Neuronal stem cell (in vitro differentiated cells): Measurements from ENCODE around the gene TAS2R60.

Experiments
- DNase-seq: peaks from one replicate; pipeline ENCODE4 v3.0.0-alpha.2; 2013; ENCODE audit warnings: low spot score
- H2AFZ ChIP-seq: one replicate; pipeline ENCODE4 v1.6.1; 2013; ENCODE audit warnings: mild to moderate bottlenecking, low read length, inconsistent platforms
- H2AK5ac ChIP-seq: 2 replicates; pipeline ENCODE4 v1.6.1; 2013; ENCODE audit warnings: low read depth, mild to moderate bottlenecking, inconsistent platforms, low read length, moderate library complexity, mixed read lengths
- H2BK120ac ChIP-seq: 2 replicates; pipeline ENCODE4 v1.6.1; 2013; ENCODE audit warnings: low read depth, mild to moderate bottlenecking, inconsistent platforms, low read length, moderate library complexity, mixed read lengths
- H2BK12ac ChIP-seq: one replicate; pipeline ENCODE4 v1.6.1; 2013; ENCODE audit warnings: low read length, inconsistent platforms
- H2BK15ac ChIP-seq: 2 replicates; pipeline ENCODE4 v1.6.1; 2013; ENCODE audit warnings: mild to moderate bottlenecking, low read length, inconsistent platforms, mixed read lengths
- H2BK5ac ChIP-seq: one replicate; pipeline ENCODE4 v1.6.1; 2013; ENCODE audit warnings: inconsistent platforms, mild to moderate bottlenecking, low read length, moderate library complexity
- H3K14ac ChIP-seq: one replicate; pipeline ENCODE4 v1.6.1; 2013; ENCODE audit warnings: low read length, inconsistent platforms
- H3K18ac ChIP-seq: 2 replicates; pipeline ENCODE4 v1.6.1; 2013; ENCODE audit warnings: low read length, inconsistent platforms
- H3K23ac ChIP-seq: 2 replicates; pipeline ENCODE4 v1.6.1; 2013; ENCODE audit warnings: low read depth, mild to moderate bottlenecking, mixed read lengths, low read length, inconsistent platforms; ENCODE audit not compliant: poor library complexity
- H3K27ac ChIP-seq: replicated peaks from 3 replicates; pipeline ENCODE4 v1.5.1; 2013; ENCODE audit warnings: low read length, inconsistent platforms
- H3K27me3 ChIP-seq, 3 experiments: 2 replicates each; pipeline ENCODE4 v1.6.1; 2013; ENCODE audit warnings: low read length in 3 of 3, mild to moderate bottlenecking in 2 of 3, inconsistent platforms in 1 of 3, low read depth in 1 of 3, mixed read lengths in 1 of 3, moderate library complexity in 1 of 3; ENCODE audit not compliant: control insufficient read depth in 3 of 3, insufficient read depth in 3 of 3
- H3K36me3 ChIP-seq, 2 donors: replicated peaks in 1 of 2; 2 replicates each; pipeline ENCODE4 v1.6.1; 2013; ENCODE audit warnings: low read length in 2 of 2; ENCODE audit not compliant: control insufficient read depth in 2 of 2, insufficient read depth in 2 of 2
- H3K4ac ChIP-seq: 2 replicates; pipeline ENCODE4 v1.6.1; 2013; ENCODE audit warnings: inconsistent platforms, mild to moderate bottlenecking, low read length, moderate library complexity
- H3K4me1 ChIP-seq, 2 donors: 1 replicate in 1 of 2; 2 replicates in 1 of 2; pipeline ENCODE4 v1.6.1; 2013; ENCODE audit warnings: low read length in 2 of 2, low read depth in 1 of 2; ENCODE audit not compliant: control insufficient read depth in 2 of 2, insufficient read depth in 1 of 2
- H3K4me2 ChIP-seq: one replicate; pipeline ENCODE4 v1.6.1; 2013; ENCODE audit warnings: mild to moderate bottlenecking, low read length, inconsistent platforms; ENCODE audit not compliant: insufficient read depth, poor library complexity, severe bottlenecking
- H3K4me3 ChIP-seq, 2 donors: 2 replicates each; pipeline ENCODE4 v1.5.1; 2013; ENCODE audit warnings: low read length in 2 of 2, mild to moderate bottlenecking in 2 of 2, inconsistent platforms in 1 of 2, moderate library complexity in 1 of 2
- H3K79me1 ChIP-seq: one replicate; pipeline ENCODE4 v1.6.1; 2013; ENCODE audit warnings: low read depth, mild to moderate bottlenecking, inconsistent platforms, low read length, moderate library complexity
- H3K9ac ChIP-seq: one replicate; pipeline ENCODE4 v1.6.1; 2013; ENCODE audit warnings: mild to moderate bottlenecking, low read depth, low read length, inconsistent platforms; ENCODE audit not compliant: poor library complexity
- H3K9me3 ChIP-seq, 2 donors: replicated peaks in 1 of 2; 2 replicates each; pipeline versions ENCODE3 to v1.6.1; 2013; ENCODE audit warnings: low read length in 2 of 2, mild to moderate bottlenecking in 2 of 2, inconsistent platforms in 1 of 2, low read depth in 1 of 2, mixed read lengths in 1 of 2, moderate library complexity in 1 of 2; ENCODE audit not compliant: control insufficient read depth in 2 of 2, insufficient read depth in 1 of 2
- H4K8ac ChIP-seq: one replicate; pipeline ENCODE4 v1.6.1; 2013; ENCODE audit warnings: low read depth, mild to moderate bottlenecking, inconsistent platforms, low read length, moderate library complexity
- H4K91ac ChIP-seq: one replicate; pipeline ENCODE4 v1.6.1; 2013; ENCODE audit warnings: low read length, low read depth, mild to moderate bottlenecking, inconsistent platforms; ENCODE audit not compliant: poor library complexity
- WGBS, 2 donors: extraction: QIAGEN DNeasy Blood & Tissue Kit; methylation state at CpG; one replicate each; pipeline ENCODE4 v1.1.7; 2013; ENCODE audit warnings: missing lambda C conversion rate in 2 of 2, mixed read lengths in 1 of 2; ENCODE audit not compliant: insufficient read length in 2 of 2, insufficient replicate concordance in 1 of 2; ENCODE audit errors: extremely low coverage in 2 of 2; 5-methylcytosine and 5-hydroxymethylcytosine counted together

The TAS2R60 gene

GRCh38 chr7:143458263-143458662, 15.0 kb downstream of the TAS2R60 start:
- H3K79me1 ChIP-seq: no peaks in the 10 kb centered on the region
- no peaks in the 10 kb centered on the region for H3K27me3 ChIP-seq
- no peak overlapping the region for H4K8ac ChIP-seq
- H2AFZ ChIP-seq: no peak overlapping the region
- no peak overlapping the region for H3K23ac ChIP-seq
- H2BK12ac ChIP-seq: no peak overlapping the region
- H3K4ac ChIP-seq: no peak overlapping the region
- H3K27ac ChIP-seq: no peak overlapping the region
- no peak overlapping the region for H2AK5ac ChIP-seq
- H3K9ac ChIP-seq: no peak overlapping the region
- no peak overlapping the region for H2BK120ac ChIP-seq
- peaks cover 0 to 1% of the 10 kb centered on the region in 2 donors for H3K9me3 ChIP-seq
- no peak overlapping the region for H3K4me2 ChIP-seq
- no CpG with 5 or more reads among the region's 3 CpGs for WGBS, 2 donors
- no peak overlapping the region for H2BK15ac ChIP-seq
- no peak overlapping the region for H2BK5ac ChIP-seq
- no peak overlapping the region for H4K91ac ChIP-seq
- H3K4me1 ChIP-seq: no peaks in the 10 kb centered on the region
- no peak overlapping the region for H3K18ac ChIP-seq
- no peaks in the 10 kb centered on the region for H3K36me3 ChIP-seq
- no peak for DNase-seq
- H3K4me3 ChIP-seq: no peak overlapping the region
- H3K14ac ChIP-seq: no peak overlapping the region

- Histone ChIP-seq H3K27ac (no peak overlapping the region), H2AK5ac (no peak overlapping the region), H3K4me3 (no peak overlapping the region), H3K4ac (no peak overlapping the region), H3K79me1 (no peaks in the 10 kb centered on the region), H2BK15ac (no peak overlapping the region), H3K36me3 (no peaks in the 10 kb centered on the region), H2BK12ac (no peak overlapping the region), H3K23ac (no peak overlapping the region), H2BK120ac (no peak overlapping the region), H4K91ac (no peak overlapping the region), H2AFZ (no peak overlapping the region), H3K4me1 (no peaks in the 10 kb centered on the region), H3K14ac (no peak overlapping the region), H4K8ac (no peak overlapping the region), H3K27me3 (no peaks in the 10 kb centered on the region), H3K4me2 (no peak overlapping the region), H2BK5ac (no peak overlapping the region), H3K9me3 (peaks cover 0 to 1% of the 10 kb centered on the region in 2 donors), H3K18ac (no peak overlapping the region), H3K9ac (no peak overlapping the region)
- no peak for DNase-seq
- no CpG with 5 or more reads among the region's 3 CpGs for WGBS, 2 donors
Observed at GRCh38 chr7:143458681-143459080, 15.4 kb downstream of the TAS2R60 start.

- Histone ChIP-seq H3K4me3 (no peak overlapping the region), H3K4ac (no peak overlapping the region), H2BK12ac (no peak overlapping the region), H2BK120ac (no peak overlapping the region), H3K4me1 (no peaks in the 10 kb centered on the region), H3K9me3 (peaks cover 0 to 1% of the 10 kb centered on the region in 2 donors), H2AK5ac (no peak overlapping the region), H3K27ac (no peak overlapping the region), H3K27me3 (no peaks in the 10 kb centered on the region), H3K4me2 (no peak overlapping the region), H2AFZ (no peak overlapping the region), H3K14ac (no peak overlapping the region), H3K18ac (no peak overlapping the region), H2BK15ac (no peak overlapping the region), H4K91ac (no peak overlapping the region), H2BK5ac (no peak overlapping the region), H4K8ac (no peak overlapping the region), H3K79me1 (no peaks in the 10 kb centered on the region), H3K36me3 (no peaks in the 10 kb centered on the region), H3K23ac (no peak overlapping the region), H3K9ac (no peak overlapping the region)
- DNase-seq: no peak
- WGBS, 2 donors: no CpG with 5 or more reads among the region's 1 CpG
Observed at GRCh38 chr7:143459359-143459758, 16.1 kb downstream of the TAS2R60 start.

GRCh38 chr7:143460271-143460979, 17.2 kb downstream of the TAS2R60 start:
- Histone ChIP-seq H3K4me2 (no peak overlapping the region), H4K8ac (no peak overlapping the region), H3K79me1 (no peaks in the 10 kb centered on the region), H3K4ac (no peak overlapping the region), H3K18ac (no peak overlapping the region), H3K9me3 (peaks cover 0 to 1% of the 10 kb centered on the region in 2 donors), H2AFZ (no peak overlapping the region), H3K9ac (no peak overlapping the region), H2BK12ac (no peak overlapping the region), H3K27ac (no peak overlapping the region), H3K4me3 (no peak overlapping the region), H3K23ac (no peak overlapping the region), H4K91ac (no peak overlapping the region), H3K36me3 (no peaks in the 10 kb centered on the region), H2AK5ac (no peak overlapping the region), H3K4me1 (no peaks in the 10 kb centered on the region), H2BK5ac (no peak overlapping the region), H3K27me3 (no peaks in the 10 kb centered on the region), H2BK120ac (no peak overlapping the region), H2BK15ac (no peak overlapping the region), H3K14ac (no peak overlapping the region)
- WGBS, 2 donors: no CpG with 5 or more reads among the region's 4 CpGs
- no peak for DNase-seq
